NCI-H1436 treated with DMSO at 0.1 percent for 48 hours (cell line): ENCODE data around the gene SLC38A9.
"Not testable (repeated sequence)": the region's sequence is repeated elsewhere in the genome, so short reads cannot be mapped to it uniquely, and the experiment has no call there.

Source experiments
- DNase-seq: peaks from one replicate; lab custom pipeline; 2025; lab: John Stamatoyannopoulos, UW

Gene SLC38A9

GRCh38 chr5:55706230-55706629, 5.9 kb downstream of the SLC38A9 start:
- DNase-seq, result no peak

- DNase-seq, result no peak
Observed at GRCh38 chr5:55702598-55703345, 9.4 kb downstream of the SLC38A9 start.

DNA sequence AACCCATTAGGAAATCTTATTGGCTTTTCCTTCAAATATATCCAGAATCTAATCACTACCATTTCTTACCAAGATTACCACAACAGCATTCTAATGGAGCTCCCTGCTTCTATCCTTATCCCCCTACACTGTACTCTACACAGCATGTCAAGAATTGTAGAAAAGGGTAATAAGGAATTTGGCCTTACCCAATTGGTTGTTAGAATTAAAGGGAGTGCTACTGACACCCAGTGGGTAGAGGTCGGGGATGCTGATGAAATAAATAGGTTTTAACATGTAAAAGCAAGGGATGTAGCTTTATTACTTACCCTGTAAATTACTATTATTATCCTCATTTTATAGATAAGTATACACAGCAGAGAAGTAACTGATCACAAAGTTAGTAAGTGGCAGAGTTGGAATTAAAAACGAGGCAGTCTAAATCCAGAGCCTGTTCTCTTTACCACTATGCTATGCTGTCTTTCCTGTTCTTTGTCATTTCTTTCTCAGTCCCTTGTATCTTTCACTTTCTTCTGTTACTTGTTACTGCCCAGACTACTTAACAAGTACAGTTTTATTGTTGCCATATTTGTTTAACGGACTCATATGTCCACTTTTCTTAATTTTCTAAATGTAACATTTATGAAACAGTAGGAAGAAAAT, 10.5 kb downstream of the SLC38A9 start:
- DNase-seq, result no peak

- no peak for DNase-seq
Observed at GRCh38 chr5:55700745-55701144, 11.4 kb downstream of the SLC38A9 start.

GRCh38 chr5:55699041-55699688, 13.0 kb downstream of the SLC38A9 start:
- no peak for DNase-seq

DNA sequence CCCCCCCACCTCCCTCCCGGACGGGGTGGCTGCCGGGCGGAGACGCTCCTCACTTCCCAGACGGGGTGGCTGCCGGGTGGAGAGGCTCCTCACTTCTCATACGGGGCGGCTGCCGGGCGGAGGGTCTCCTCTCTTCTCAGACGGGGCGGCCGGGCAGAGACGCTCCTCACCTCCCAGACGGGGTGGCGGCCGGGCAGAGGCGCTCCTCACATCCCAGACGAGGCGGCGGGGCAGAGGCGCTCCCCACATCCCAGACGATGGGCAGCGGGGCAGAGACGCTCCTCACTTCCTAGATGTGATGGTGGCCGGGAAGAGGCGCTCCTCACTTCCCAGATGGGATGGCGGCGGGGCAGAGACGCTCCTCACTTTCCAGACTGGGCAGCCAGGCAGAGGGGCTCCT, 15.4 kb downstream of the SLC38A9 start:
- DNase-seq, result not testable (repeated sequence)

DNA sequence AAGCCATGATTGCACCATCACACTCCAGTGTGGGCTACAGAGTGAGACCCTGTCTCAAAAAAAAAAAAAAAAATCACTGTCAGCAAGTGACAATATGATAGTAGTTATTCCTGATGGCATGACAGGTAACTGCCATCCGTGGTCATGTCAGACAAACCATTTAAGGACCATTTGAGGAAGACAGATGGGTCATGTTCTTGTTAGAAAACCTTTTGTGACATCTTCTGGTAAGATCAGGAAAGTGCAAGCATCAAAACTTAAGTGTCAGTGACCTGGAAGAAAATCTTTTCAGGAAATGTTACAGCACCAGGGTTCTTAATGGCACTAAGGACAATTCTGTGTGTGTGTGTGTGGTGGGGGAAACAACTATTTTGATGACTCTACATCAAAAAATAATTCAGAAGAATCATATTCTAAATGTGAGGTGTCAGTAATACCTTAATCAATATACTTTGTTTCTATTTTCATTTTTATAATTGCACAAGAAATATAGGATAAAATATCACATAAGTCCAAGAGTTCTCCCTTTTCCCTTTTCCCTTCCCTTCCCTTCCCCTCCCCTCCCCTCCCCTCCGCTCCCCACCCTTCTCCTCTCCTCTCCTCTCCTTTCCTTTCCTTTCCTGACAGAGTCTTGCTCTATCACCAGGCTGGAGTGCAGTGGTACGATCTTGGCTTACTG, 17.8 kb downstream of the SLC38A9 start:
- no peak for DNase-seq

- DNase-seq, result no peak
Observed at GRCh38 chr5:55692509-55692908, 19.6 kb downstream of the SLC38A9 start.

DNA sequence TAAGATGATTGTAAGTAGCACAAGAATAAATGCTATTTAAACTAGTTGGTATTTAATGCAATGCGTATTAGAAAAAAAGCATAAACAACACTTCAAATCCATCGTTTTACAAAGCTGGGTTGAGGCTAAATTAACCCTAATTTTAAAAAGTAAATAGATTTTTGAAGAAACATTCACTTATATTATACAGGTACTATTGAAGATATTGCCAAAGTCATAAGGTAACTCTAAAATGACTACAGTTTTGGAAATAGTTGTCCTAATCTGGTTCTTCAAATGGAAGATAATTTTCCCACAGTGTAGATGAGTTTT, 20.1 kb downstream of the SLC38A9 start:
- DNase-seq, result no peak

DNA sequence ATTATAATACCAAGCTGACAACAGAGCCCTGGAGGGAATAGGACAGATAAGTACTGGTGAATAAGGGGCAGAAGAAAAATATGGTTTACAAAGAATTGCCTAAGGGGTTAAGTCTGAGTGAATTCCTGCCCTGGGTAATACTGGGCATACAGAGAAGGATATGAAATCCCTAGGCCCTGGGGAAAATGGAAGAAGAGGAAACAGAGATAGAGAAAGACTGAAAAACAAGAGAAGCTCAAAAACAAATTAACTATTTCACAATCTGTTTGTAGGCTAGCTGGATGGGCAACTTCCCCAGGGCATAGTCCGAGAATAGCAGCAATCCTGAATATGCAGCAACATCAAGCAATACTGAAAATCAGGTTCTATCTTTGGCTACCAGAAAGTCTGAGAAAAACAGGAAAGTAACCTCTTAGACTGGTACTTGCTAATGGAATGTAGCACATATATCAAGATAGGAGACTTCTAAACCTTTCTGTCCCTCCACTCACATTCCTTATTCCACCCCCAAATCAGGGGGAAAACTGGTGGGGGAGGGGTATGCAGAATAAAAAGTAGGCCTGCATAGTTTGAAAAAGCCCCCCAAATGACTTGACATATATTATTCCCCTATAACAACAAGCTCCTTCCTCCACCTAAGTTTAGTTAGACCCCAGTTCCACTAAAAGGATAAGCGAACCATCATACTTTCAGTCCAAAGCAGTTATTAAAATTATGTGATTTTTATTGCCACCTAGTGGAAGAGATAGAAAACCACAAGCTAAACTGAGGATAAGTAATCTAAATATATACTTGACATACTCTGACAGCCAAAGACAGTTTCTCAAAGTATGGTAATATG, 20.6 kb downstream of the SLC38A9 start:
- no peak for DNase-seq

GRCh38 chr5:55682071-55682470, 30.1 kb downstream of the SLC38A9 start:
- no peak for DNase-seq

DNA sequence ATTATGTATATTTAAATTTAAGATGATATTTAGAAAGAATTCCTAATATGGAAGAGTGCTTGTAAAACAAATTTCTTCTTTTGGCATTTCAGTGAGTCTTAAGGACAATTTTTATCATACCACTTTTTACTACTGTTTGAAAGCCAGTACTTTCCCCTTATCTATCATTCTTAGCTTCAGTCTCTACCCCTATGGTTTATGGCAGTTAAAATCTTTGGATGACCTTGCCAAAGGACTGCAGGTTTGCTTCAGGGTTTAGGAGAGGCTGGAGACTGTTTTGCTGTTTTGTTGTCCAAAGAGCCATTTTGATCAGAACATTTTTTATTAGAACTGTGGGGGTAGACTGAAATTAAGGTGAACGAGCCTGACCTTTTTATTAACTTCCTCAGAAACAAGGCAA, 30.8 kb downstream of the SLC38A9 start:
- no peak for DNase-seq

DNA sequence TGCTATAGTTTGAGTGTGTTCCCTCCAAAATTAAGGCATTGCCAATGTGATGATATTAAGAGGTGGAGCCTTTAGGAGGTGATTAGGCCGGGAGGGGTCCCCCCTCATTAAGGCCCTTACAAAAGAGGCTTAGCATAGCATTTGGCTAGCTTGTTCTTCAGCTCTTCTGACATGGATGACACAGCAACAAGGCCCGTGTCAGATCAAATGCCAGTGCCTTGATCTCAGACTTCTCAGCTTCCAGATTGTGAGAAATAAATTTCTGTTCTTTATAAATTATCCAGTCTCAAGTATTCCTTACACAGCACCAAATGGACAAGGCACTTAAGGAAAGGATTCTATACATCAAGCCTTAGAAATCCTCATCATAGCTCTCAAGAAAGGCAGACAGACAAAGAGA, 31.8 kb downstream of the SLC38A9 start:
- no peak for DNase-seq

DNA sequence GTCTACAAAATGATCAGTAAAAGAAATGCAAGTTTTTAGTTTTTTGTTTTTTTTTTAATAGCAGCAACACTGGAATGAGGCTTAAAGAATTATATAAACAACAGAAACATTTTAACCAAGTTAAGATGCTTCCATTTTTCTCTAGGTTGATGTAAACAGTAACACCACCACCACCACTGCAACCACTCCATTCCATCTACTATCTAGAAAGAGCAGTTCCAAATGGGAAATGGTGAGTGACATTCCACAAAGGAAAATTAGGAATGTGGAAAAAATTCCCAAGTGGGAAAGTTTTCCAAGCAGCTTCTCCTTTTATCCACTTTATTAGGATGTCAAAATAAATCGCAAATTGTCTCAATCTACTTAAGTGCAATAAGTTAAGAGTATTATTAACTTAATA, 32.6 kb downstream of the SLC38A9 start:
- no peak for DNase-seq

- no peak for DNase-seq
Observed at GRCh38 chr5:55675119-55675518, 37.0 kb downstream of the SLC38A9 start.

GRCh38 chr5:55674340-55674739, 37.8 kb downstream of the SLC38A9 start:
- no peak for DNase-seq

GRCh38 chr5:55672477-55672911, 39.6 kb downstream of the SLC38A9 start:
- no peak for DNase-seq

DNA sequence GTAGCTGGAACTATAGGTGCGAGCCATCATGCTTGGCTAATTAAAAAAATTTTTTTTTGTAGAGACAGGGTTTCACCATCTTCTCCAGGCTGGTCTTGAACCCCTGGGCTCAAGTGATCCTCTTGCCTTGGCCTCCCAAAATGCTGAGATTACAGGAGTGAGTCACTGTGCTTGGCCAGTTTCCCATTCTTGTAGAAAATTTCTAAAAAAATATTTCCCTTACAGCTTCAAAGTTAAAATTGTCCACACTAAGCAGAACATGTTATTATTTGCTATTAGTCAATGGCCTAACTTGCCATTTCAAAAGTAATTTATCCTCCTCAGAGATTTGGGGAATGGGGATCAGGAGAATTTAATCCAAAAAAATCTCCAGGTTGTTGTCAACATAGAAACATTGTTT, 40.1 kb downstream of the SLC38A9 start:
- DNase-seq, result no peak

- no peak for DNase-seq
Observed at GRCh38 chr5:55668356-55668755, 43.8 kb downstream of the SLC38A9 start.

GRCh38 chr5:55667938-55668337, 44.2 kb downstream of the SLC38A9 start:
- no peak for DNase-seq

DNA sequence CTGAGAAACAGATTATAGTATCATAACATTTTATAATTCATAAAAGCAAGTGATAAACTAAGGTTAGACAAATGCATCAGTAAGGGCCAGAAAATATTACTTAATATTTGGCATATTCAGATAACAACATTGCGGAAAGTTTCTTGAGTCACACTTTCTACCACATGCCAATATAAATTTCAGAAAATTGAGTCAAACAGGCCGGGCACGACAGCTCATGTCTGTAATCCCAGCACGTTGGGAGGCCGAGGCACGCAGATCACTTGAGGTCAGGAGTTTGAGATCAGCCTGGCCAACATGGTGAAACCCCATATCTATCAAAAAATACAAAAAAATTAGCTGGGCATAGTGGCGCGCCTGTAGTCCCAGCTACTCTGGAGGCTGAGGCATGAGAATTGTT, 47.1 kb downstream of the SLC38A9 start:
- DNase-seq, result no peak

GRCh38 chr5:55657443-55657842, 54.7 kb downstream of the SLC38A9 start:
- no peak for DNase-seq
